GM19099 (cell line): ENCODE data around the gene NKX6-1.

ENCODE experiments used
- POLR2A ChIP-seq: IDR thresholded peaks from 3 replicates; pipeline ENCODE4 v1.6.1; 2011; ENCODE audit warnings: low read depth; ENCODE audit not compliant: insufficient read length; ENCODE audit errors: extremely low read depth

The NKX6-1 gene

GRCh38 chr4:84493092-84493850, 5.8 kb downstream of the NKX6-1 start:
- no peak for TF ChIP-seq POLR2A

DNA sequence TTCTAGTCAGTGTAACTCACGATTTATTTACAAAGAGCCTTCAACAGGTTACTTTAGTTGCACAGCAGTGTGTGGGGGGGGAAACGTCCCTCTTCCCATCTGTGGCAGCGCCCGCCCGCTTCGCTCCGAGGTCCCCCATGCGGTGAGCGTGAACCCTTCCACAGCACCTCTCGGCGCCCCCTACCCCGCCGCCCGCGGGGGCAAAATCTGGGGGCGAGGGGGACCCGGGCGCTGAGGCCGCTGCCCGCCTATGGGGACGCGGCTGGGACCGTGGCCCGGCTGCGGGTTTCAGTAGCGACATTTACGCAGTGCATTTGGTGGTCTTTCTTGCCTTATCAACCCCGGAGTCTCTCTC, 6.4 kb downstream of the NKX6-1 start:
- no peak for TF ChIP-seq POLR2A

GRCh38 chr4:84492290-84492689, 6.8 kb downstream of the NKX6-1 start:
- no peak for TF ChIP-seq POLR2A

DNA sequence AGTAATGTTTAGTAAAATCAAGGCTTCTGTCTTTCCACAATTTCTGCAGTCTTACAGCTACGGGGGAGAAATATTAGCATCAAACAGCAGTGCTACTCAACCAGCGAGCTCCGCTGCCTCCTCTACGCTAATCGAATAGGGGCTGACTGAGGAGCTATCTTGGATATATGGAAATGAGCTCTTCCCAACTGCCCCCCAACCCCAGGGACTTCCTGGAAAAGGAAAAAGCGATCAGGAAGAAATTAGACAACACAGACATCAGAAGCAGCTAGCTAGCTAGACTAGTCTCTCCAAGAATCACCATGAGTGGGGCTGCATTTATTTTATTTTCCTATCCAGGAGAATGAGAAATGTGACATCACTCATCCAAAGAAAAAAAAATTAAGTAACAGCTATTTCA, 7.6 kb downstream of the NKX6-1 start:
- no peak for TF ChIP-seq POLR2A

DNA sequence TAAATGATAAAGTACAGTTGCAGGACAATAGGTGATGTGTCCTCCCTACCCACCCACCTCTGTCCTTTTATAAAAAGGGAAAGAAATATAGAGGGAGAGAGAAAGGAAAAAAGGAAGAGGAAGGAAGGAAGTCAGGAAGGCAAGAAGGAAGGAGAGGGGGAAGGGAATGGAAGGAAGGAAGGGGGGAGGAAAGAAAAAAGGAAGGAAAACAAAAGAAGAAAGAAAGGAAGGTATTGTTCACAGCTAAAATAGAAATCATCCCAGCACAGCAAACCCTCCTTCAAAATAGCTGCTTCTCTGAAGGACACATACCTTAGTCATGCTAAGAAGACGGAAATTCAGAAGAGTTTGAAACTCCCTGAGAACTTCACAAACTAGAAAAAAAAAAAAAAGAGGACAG, 8.4 kb downstream of the NKX6-1 start:
- TF ChIP-seq POLR2A = no peak

- TF ChIP-seq POLR2A = no peak
These were observed 14.9 kb downstream of the NKX6-1 start for GRCh38 chr4:84484236-84484635.

GRCh38 chr4:84483688-84484087, 15.4 kb downstream of the NKX6-1 start:
- no peak for TF ChIP-seq POLR2A

DNA sequence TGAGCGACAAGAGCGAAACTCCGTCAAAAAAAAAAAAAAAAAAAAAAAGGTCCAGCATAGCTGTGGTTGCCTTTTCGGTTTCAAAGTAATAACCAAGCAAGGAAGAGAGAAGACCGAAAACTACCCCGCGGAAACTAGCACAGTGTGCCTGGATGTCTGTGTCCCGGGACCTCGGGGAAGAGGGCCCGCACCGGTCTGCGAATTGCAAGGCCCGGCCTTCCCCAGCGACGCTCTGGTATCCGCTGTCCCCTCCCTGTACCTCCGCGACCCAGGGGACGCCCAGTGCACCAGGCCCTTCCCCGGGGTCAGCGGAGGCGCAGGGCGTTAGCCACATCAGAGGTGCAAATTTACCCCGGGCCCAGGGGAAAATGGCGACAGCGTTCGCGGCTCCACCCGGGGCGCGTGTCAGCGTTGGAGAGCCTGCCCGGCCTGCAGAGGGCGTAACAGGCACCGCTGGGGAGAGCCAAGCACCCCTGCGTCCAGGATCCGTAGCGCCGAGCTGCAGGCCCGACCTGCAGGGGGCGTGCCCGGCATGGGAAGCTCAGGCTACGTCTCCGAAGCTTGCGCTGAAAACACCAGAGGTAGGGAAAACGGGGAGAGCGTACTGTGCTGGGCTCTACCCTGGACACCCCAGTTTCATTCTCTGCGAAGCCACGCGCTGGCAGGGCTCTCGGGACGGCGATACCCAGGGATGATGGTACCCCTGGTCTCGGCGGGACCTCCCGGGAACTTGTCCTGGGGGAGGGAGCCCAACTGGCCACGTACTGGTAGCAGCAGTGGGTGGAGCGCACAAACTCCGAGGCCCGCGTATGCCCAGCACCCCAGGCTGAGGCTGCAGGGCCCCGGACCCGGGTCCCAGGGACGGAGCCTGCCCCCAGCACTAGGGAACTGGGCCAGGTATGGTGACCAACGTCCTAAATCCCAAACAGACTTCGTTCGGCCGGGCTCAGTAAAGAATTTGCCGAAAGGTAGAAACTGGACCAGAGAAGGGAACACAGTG, 16.2 kb downstream of the NKX6-1 start:
- no peak for TF ChIP-seq POLR2A

DNA sequence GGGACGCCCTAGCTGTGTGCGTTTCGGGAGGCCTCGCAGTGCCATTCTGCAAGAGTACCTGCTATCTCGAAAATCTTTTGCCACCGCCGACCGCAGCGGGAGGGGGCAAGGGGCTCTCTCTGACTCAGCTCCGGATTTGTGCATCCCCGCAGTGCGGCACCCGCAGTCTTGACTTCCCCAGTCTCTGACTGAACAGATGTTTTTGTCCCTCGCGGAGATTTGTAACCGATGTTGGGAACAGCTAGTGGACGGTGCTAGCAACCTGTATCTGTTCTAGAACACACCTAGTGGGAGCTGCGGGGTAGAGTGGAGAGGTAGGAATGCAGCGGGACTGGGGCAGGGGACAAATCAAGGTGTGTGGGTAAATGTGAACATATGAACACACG, 17.2 kb downstream of the NKX6-1 start:
- TF ChIP-seq POLR2A = no peak

DNA sequence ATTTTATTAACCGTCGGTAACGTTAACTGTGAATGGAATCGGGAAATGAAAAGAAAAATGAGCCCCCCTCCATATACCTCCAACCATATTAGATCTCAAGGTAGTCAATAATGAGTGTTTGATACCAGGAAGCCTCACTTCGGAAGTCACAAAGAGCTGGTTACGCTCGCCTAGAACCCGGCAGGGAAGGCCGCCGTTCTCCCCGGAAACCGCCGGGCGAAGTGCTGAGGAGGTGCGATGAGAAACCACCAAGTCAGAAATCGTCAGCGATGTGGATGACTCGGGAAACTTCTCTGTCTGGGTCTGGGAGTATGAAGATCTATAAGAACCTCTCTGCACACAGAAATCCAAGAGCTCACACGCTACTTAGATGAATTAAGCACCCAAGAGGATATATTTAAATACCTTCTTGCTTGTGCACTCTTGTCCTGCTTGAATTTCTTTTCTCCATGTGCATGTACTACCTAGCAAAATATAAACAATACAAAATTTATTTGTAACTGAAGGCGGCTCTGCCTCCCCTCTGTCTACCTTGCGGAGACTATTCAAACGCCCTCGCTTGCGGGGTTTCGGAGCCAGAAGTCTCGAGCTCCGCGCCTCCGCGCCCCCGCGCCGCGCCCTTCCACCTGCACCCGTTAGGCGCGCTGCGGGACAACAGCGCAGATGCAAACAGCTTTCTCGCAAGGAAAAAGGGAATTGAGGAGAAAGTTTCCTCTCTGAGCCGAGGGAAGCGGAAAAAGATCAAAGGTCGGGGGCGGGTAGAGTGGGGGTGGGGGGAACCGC, 17.8 kb downstream of the NKX6-1 start:
- TF ChIP-seq POLR2A = no peak

GRCh38 chr4:84480082-84480481, 19.0 kb downstream of the NKX6-1 start:
- TF ChIP-seq POLR2A = no peak

DNA sequence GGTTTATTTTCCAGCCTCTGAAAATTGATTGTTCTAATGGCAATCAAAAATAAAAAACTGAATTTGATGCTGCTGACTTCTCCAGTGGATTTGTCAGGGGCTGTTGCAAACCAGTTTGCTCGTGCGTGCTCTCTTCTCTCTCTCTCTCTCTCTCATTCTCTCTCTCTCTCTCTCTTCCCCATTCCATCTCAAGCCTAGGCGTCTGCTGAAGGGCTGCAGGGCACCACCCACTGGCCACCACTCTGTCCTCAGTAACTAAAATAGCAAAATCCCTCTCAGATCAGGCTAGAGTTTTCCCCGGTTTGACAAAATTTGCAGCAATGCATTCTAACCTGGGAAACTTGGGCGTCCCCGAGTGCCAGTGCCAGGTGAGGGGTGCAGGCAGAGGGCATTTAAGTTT, 19.4 kb downstream of the NKX6-1 start:
- TF ChIP-seq POLR2A = no peak

GRCh38 chr4:84477738-84478137, 21.4 kb downstream of the NKX6-1 start:
- no peak for TF ChIP-seq POLR2A

DNA sequence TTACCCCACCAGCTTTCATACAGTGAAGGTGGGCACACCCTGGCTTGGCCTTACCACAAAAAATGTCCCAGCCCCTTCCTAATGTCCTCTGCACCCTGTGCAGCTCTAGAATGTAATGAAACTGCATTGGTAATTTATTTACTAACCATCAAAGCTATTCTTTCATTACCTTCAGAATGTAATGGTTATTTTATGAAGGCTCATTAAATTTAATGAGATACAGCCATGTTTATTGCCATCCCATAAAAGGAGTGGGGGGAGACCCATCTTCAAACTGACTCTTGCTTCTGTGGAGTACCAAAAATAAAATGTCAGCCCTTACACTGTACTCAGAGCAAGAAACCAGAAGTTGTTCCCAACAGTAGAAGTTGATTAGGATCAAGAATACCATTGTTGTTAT, 25.0 kb downstream of the NKX6-1 start:
- no peak for TF ChIP-seq POLR2A

- TF ChIP-seq POLR2A = no peak
These were observed 26.9 kb downstream of the NKX6-1 start for GRCh38 chr4:84472154-84472553.
